ENCODE data around the gene CMTM5.

DNA sequence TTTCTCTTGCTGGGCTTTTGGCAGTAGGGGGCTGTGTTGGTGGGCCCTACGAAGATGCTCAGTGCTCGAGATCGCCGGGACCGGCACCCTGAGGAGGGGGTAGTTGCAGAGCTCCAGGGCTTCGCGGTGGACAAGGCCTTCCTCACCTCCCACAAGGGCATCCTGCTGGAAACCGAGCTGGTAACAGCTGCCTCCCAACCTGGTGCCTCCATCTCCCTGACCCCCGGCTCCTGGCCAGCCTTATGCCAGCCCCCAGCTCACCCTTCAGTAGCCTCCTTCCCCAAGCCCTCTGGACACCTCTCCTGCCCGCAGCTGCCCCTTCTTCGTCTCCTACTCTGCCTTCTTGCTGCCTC lies 328 bp downstream of the CMTM5 start:
- TF ChIP-seq, protein P1, sequence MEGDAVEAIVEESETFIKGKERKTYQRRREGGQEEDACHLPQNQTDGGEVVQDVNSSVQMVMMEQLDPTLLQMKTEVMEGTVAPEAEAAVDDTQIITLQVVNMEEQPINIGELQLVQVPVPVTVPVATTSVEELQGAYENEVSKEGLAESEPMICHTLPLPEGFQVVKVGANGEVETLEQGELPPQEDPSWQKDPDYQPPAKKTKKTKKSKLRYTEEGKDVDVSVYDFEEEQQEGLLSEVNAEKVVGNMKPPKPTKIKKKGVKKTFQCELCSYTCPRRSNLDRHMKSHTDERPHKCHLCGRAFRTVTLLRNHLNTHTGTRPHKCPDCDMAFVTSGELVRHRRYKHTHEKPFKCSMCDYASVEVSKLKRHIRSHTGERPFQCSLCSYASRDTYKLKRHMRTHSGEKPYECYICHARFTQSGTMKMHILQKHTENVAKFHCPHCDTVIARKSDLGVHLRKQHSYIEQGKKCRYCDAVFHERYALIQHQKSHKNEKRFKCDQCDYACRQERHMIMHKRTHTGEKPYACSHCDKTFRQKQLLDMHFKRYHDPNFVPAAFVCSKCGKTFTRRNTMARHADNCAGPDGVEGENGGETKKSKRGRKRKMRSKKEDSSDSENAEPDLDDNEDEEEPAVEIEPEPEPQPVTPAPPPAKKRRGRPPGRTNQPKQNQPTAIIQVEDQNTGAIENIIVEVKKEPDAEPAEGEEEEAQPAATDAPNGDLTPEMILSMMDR (IDR thresholded peaks at IDR 0.05 in 8 of 11, conservative IDR thresholded peaks at IDR 0.05 in 3 of 11) = no peak
- TF ChIP-seq POLR2A (IDR thresholded peaks at IDR 0.05) (no peak), POLR2AphosphoS5 (IDR thresholded peaks at IDR 0.05) (no peak)

All from spleen (tissue), 7 donors.